LHCN-M2 (cell line): ENCODE data around the gene PROKR2. TPM values are rescaled to one million over a fixed set of nuclear protein-coding genes. Genes with fewer than 3 reads are reported as not detected.

Experiments used
- DNase-seq: peaks from one replicate; pipeline ENCODE4 v3.0.0-alpha.2; 2012; ENCODE audit warnings: low read depth
- polyA plus RNA-seq: library from polyadenylated mRNA; unstranded; fragments of >200 nt; gene quantifications from one replicate; pipeline ENCODE4 v1.2.1, GENCODE V29; 2012; ENCODE audit warnings: missing spikeins
- total RNA-seq: library from RNA; depleted of rRNA; stranded (reverse); fragments of >200 nt; gene quantifications from 2 replicates; pipeline ENCODE4 v1.2.3, GENCODE V29; 2014; rRNA removed

PROKR2 gene
- total RNA-seq = not detected in 2 replicates
- polyA plus RNA-seq = not detected

- no peak for DNase-seq
Observed at GRCh38 chr20:5316188-5317158, at the start of gene PROKR2. Gene PROKR2, minus strand, starts transcription at chr20:5316954. Its CDS starts 2,585 bp downstream, at chr20:5314369.

GRCh38 chr20:5364997-5365597 is 48.3 kb upstream of the PROKR2 start:
- DNase-seq = peak; percentile 70

- no peak for DNase-seq
Observed at GRCh38 chr20:5364136-5364821, 47.5 kb upstream of the PROKR2 start.

GRCh38 chr20:5362771-5363170 is 46.0 kb upstream of the PROKR2 start:
- DNase-seq = no peak

GRCh38 chr20:5361176-5361575 is 44.4 kb upstream of the PROKR2 start:
- no peak for DNase-seq

GRCh38 chr20:5357946-5358345 is 41.2 kb upstream of the PROKR2 start:
- no peak for DNase-seq

GRCh38 chr20:5356941-5357340 is 40.2 kb upstream of the PROKR2 start:
- DNase-seq = no peak

GRCh38 chr20:5354901-5355300 is 38.1 kb upstream of the PROKR2 start:
- DNase-seq = no peak

- peak; percentile 69 for DNase-seq
Observed at GRCh38 chr20:5353624-5354496, 37.1 kb upstream of the PROKR2 start.

- DNase-seq = peak; percentile 61
Observed at GRCh38 chr20:5349448-5349847, 32.7 kb upstream of the PROKR2 start.

GRCh38 chr20:5342021-5342420 is 25.3 kb upstream of the PROKR2 start:
- DNase-seq = no peak

GRCh38 chr20:5331340-5331739 is 14.6 kb upstream of the PROKR2 start:
- no peak for DNase-seq

GRCh38 chr20:5328268-5328667 is 11.5 kb upstream of the PROKR2 start:
- DNase-seq = no peak

GRCh38 chr20:5327356-5327755 is 10.6 kb upstream of the PROKR2 start:
- no peak for DNase-seq

- DNase-seq = no peak
Observed at GRCh38 chr20:5315807-5316187, 957 bp downstream of the PROKR2 start.

GRCh38 chr20:5313916-5314315 is 2.8 kb downstream of the PROKR2 start:
- DNase-seq = no peak

GRCh38 chr20:5312518-5312917 is 4.2 kb downstream of the PROKR2 start:
- no peak for DNase-seq

- DNase-seq = peak; percentile 5
Observed at GRCh38 chr20:5309971-5310370, 6.8 kb downstream of the PROKR2 start.

GRCh38 chr20:5298811-5299210 is 17.9 kb downstream of the PROKR2 start:
- DNase-seq = no peak

- DNase-seq = no peak
Observed at GRCh38 chr20:5297280-5298004, 19.3 kb downstream of the PROKR2 start.

GRCh38 chr20:5290596-5290995 is 26.2 kb downstream of the PROKR2 start:
- no peak for DNase-seq
